CD4-positive, alpha-beta T cell (primary cell): ENCODE data around the gene CETN1. TPM values are rescaled to one million over a fixed set of nuclear protein-coding genes. Genes with fewer than 3 reads are reported as not detected.

Source experiments
- ATAC-seq: fragments of 200-7000 bp; cut with Tn5 transposase; one replicate; pipeline ENCODE4 v1.10.0; 2022; ENCODE audit warnings: mild to moderate bottlenecking; ENCODE audit not compliant: poor library complexity
- CTCF ChIA-PET: fragments of 350-600 bp; sonication (Branson Sonifier 250); formaldehyde crosslinking; loops from one replicate; lab custom pipeline; 2021; ENCODE audit warnings: antibody characterized with exemption, inconsistent platforms; lab: Charles Lee
- POLR2A ChIA-PET: fragments of 350-600 bp; sonication (Branson Sonifier 250); formaldehyde crosslinking; loops from one replicate; lab custom pipeline; 2021; ENCODE audit warnings: antibody characterized with exemption, inconsistent platforms; lab: Charles Lee
- DNase-seq, 14 experiments: peaks; one replicate each; pipeline ENCODE4 v3.0.0-alpha.2; 2013 to 2020; ENCODE audit warnings: mixed read lengths in 2 of 14
- H3K27ac ChIP-seq, 2 donors: one replicate each; pipeline versions ENCODE4 v1.5.1 to v1.7.0; 2013; ENCODE audit warnings: low read length in 2 of 2, low read depth in 1 of 2, mild to moderate bottlenecking in 1 of 2
- H3K27me3 ChIP-seq, 2 experiments: 1 replicate in 1 of 2; 2 replicates in 1 of 2; pipeline versions ENCODE4 v1.6.1 to v1.7.0; 2013; ENCODE audit warnings: low read length in 2 of 2, control low read depth in 1 of 2, mild to moderate bottlenecking in 1 of 2, moderate library complexity in 1 of 2; ENCODE audit not compliant: insufficient read depth in 2 of 2, control insufficient read depth in 1 of 2
- H3K36me3 ChIP-seq: one replicate; pipeline ENCODE4 v1.6.1; 2013; ENCODE audit warnings: low read length, control low read depth; ENCODE audit not compliant: insufficient read depth
- H3K4me1 ChIP-seq: one replicate; pipeline ENCODE4 v1.6.1; 2013; ENCODE audit warnings: low read length, control low read depth; ENCODE audit not compliant: insufficient read depth
- H3K4me3 ChIP-seq: one replicate; pipeline ENCODE4 v1.5.1; 2013; ENCODE audit warnings: mild to moderate bottlenecking, low read length, moderate library complexity
- H3K9me3 ChIP-seq, 2 experiments: 1 replicate in 1 of 2; 2 replicates in 1 of 2; pipeline versions ENCODE4 v1.6.1 to v1.7.0; 2013; ENCODE audit warnings: low read length in 2 of 2, mild to moderate bottlenecking in 2 of 2, control low read depth in 1 of 2, moderate library complexity in 1 of 2; ENCODE audit not compliant: control insufficient read depth in 1 of 2, insufficient read depth in 1 of 2
- H3K27ac Mint-ChIP-seq: one replicate; pipeline ENCODE4 v1.8.0; 2020; ENCODE audit warnings: mixed read lengths
- H3K27me3 Mint-ChIP-seq: one replicate; pipeline ENCODE4 v1.8.0; 2021; ENCODE audit warnings: mixed read lengths
- H3K36me3 Mint-ChIP-seq: one replicate; pipeline ENCODE4 v1.8.0; 2021; ENCODE audit warnings: low read depth, mixed read lengths
- H3K4me1 Mint-ChIP-seq: one replicate; pipeline ENCODE4 v1.8.0; 2021; ENCODE audit warnings: low read depth, mixed read lengths
- H3K4me3 Mint-ChIP-seq: one replicate; pipeline ENCODE4 v1.8.0; 2020; ENCODE audit warnings: mild to moderate bottlenecking, mixed read lengths
- H3K9me3 Mint-ChIP-seq: one replicate; pipeline ENCODE4 v1.8.0; 2020; ENCODE audit warnings: mixed read lengths
- intact Hi-C, 2 experiments: fragments of 100-400 bp; cut with DNase I in 1 of 2; cut with micrococcal nuclease in 1 of 2; formaldehyde crosslinking; loops; one replicate each; pipeline versions ENCODE4 v1.15.1 to v1.9.0; 2023 to 2025; cut with DNase I, micrococcal nuclease
- polyA plus RNA-seq, 2 donors: library from polyadenylated mRNA; unstranded; fragments of 120-200 nt; gene quantifications; one replicate each; pipeline ENCODE4 v1.2.1, GENCODE V29; 2013
- total RNA-seq, 174 experiments: library from RNA in 2 of 174; stranded (reverse) in 2 of 174; gene quantifications; one replicate each; pipeline ENCODE4 v1.2.3 and lab custom pipeline; 2021 to 2026
- TF ChIP-seq, protein P1 (sequence below): fragments of 200-600 bp; IDR thresholded peaks from one replicate; pipeline ENCODE4 v1.8.0; 2022; ENCODE audit warnings: antibody characterized with exemption, mild to moderate bottlenecking

The CETN1 gene
- total RNA-seq (not detected), total RNA-seq (lab: John Stamatoyannopoulos, UW) (0 to 0.11 (median 0) reads per million in 172 experiments)
- polyA plus RNA-seq (2013, experiment 1 of 2), result not detected
- polyA plus RNA-seq (2013, experiment 2 of 2), result not detected

DNA sequence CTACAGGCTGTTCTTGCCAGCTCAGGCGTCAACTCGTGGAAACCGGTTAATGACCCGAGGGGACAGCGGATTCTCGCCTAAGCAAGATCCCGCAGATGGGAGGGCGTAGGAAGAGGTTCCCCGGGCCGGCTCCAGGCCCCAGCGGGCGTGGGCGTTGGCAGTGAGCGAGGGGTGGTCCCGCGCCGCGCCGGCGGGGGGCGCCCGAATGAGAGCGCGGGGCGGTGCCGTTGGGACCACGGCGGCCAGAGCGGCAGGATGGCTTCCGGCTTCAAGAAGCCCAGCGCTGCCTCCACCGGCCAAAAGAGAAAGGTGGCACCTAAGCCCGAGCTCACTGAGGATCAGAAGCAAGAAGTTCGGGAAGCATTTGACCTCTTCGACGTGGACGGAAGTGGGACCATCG is at the start of gene CETN1:
Gene CETN1 (plus strand): TSS at position 227 of the 400 bp plus-strand sequence. CDS start 29 bp downstream, at position 256.
- DNase-seq (no peak), ATAC-seq (no peak)
- TF ChIP-seq, protein P1, sequence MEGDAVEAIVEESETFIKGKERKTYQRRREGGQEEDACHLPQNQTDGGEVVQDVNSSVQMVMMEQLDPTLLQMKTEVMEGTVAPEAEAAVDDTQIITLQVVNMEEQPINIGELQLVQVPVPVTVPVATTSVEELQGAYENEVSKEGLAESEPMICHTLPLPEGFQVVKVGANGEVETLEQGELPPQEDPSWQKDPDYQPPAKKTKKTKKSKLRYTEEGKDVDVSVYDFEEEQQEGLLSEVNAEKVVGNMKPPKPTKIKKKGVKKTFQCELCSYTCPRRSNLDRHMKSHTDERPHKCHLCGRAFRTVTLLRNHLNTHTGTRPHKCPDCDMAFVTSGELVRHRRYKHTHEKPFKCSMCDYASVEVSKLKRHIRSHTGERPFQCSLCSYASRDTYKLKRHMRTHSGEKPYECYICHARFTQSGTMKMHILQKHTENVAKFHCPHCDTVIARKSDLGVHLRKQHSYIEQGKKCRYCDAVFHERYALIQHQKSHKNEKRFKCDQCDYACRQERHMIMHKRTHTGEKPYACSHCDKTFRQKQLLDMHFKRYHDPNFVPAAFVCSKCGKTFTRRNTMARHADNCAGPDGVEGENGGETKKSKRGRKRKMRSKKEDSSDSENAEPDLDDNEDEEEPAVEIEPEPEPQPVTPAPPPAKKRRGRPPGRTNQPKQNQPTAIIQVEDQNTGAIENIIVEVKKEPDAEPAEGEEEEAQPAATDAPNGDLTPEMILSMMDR, result no peak
- Histone ChIP-seq H3K4me1 (no peaks in the 10 kb centered on the region), H3K4me3 (no peak within 1 kb of the TSS), H3K27ac (no peak within 1 kb of the TSS), H3K36me3 (no peaks in the 10 kb centered on the region), H3K9me3 (no peaks in the 10 kb centered on the region), H3K27me3 (peaks cover 0 to 2% of the 10 kb centered on the region in 2 experiments)
- Mint-ChIP-seq H3K9me3 (no peaks in the 10 kb centered on the region), H3K4me3 (no peak within 1 kb of the TSS), H3K27me3 (peaks cover 22% of the 10 kb centered on the region), H3K27ac (no peak within 1 kb of the TSS), H3K36me3 (no peaks in the 10 kb centered on the region), H3K4me1 (no peaks in the 10 kb centered on the region)
- ChIA-PET POLR2A (no interaction called here), CTCF (no interaction called here)
- intact Hi-C loops, result no loop called here

DNA sequence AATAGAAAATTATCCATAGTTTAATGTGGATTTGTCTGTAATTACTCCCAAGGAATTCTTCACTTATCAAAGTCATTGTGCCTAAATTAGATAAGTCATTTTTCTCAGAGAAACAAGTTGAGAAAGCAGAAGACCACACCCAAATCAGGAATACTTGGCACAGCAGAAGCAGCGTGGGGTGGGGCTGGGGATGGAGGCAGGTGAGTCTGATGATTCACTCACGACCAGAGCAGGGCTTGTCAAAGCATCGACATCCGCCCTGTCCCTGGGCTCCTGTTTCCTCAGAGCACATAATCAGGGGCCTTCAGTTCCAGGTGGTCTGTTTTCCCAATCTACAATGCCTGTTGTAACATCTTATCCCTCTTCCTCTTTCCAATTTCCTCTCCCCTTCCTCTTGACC is 48.2 kb upstream of the CETN1 start:
- Mint-ChIP-seq H3K27ac (no peak overlapping the region), H3K36me3 (no peaks in the 10 kb centered on the region), H3K4me3 (no peak overlapping the region), H3K9me3 (no peaks in the 10 kb centered on the region), H3K27me3 (peaks cover 23% of the 10 kb centered on the region), H3K4me1 (no peaks in the 10 kb centered on the region)
- ChIA-PET POLR2A (no interaction called here), CTCF (no interaction called here)
- intact Hi-C loops, result no loop called here
- H3K27ac ChIP-seq, result no peak overlapping the region
- DNase-seq (no peak), ATAC-seq (no peak)
- H3K4me3 ChIP-seq, result no peak overlapping the region
- no peaks in the 10 kb centered on the region for H3K36me3 ChIP-seq
- TF ChIP-seq, protein P1, result no peak
- H3K9me3 ChIP-seq, result no peaks in the 10 kb centered on the region
- no peaks in the 10 kb centered on the region for H3K4me1 ChIP-seq
- no peaks in the 10 kb centered on the region for H3K27me3 ChIP-seq

DNA sequence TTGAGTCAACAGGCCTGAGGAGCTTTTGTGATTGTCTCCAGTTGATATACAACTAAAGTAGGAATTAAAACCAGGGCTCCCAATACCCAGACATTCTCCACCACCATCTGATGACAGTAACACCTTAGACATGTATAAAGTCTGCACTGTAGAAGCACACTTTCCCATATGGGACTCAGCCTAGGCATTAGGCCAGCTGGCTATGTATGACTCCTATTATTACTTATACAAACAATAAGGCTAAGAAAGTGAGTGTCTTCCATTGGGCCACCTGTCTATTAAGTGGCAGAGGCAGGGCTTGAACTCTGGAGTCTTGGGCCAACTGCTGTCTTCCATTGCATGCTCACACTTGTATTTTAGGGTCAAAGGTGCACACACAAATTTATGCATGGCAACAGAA is 47.5 kb upstream of the CETN1 start:
- no peak overlapping the region for H3K4me3 ChIP-seq
- Mint-ChIP-seq H3K4me3 (no peak overlapping the region), H3K27me3 (peaks cover 23% of the 10 kb centered on the region)

More for the DNA sequence above, 47.5 kb upstream of the CETN1 start:
- Histone ChIP-seq H3K4me1 (no peaks in the 10 kb centered on the region), H3K9me3 (no peaks in the 10 kb centered on the region), H3K27me3 (no peaks in the 10 kb centered on the region), H3K36me3 (no peaks in the 10 kb centered on the region), H3K27ac (no peak overlapping the region)
- ChIA-PET POLR2A (no interaction called here), CTCF (no interaction called here)
- intact Hi-C loops, result no loop called here
- no peaks in the 10 kb centered on the region for H3K4me1 Mint-ChIP-seq
- TF ChIP-seq, protein P1, result no peak
- H3K36me3 Mint-ChIP-seq, result no peaks in the 10 kb centered on the region
- ATAC-seq (no peak), DNase-seq (no peak)
- no peak overlapping the region for H3K27ac Mint-ChIP-seq
- no peaks in the 10 kb centered on the region for H3K9me3 Mint-ChIP-seq
